ENCODE data around the gene NFIB.

- TF ChIP-seq CTCF (IDR thresholded peaks at IDR 0.05; ENCODE audit: extremely low read depth in 1 of 2, insufficient read depth in 1 of 2, low read depth in 1 of 2, low read length in 2 of 2) (no peak), POLR2AphosphoS5 (IDR thresholded peaks at IDR 0.05; ENCODE audit: insufficient read depth, low read depth, low read length) (no peak), POLR2A (IDR thresholded peaks at IDR 0.05; ENCODE audit: low read depth, low read length) (no peak), GATA2 (IDR thresholded peaks at IDR 0.05; ENCODE audit: insufficient read depth, insufficient read length, low read depth, low read length) (no peak), JUN (IDR thresholded peaks at IDR 0.05; ENCODE audit: borderline replicate concordance, insufficient read depth, insufficient read length, low read depth) (no peak), MYC (IDR thresholded peaks at IDR 0.05; ENCODE audit: low read depth, low read length) (no peak), EZH2 (IDR thresholded peaks at IDR 0.05; ENCODE audit: borderline replicate concordance, low read depth, low read length, severe bottlenecking) (no peak), FOS (IDR thresholded peaks at IDR 0.05; ENCODE audit: borderline replicate concordance, insufficient read depth, low read length) (no peak)
- TF ChIP-seq, protein P1, sequence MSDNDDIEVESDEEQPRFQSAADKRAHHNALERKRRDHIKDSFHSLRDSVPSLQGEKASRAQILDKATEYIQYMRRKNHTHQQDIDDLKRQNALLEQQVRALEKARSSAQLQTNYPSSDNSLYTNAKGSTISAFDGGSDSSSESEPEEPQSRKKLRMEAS (IDR thresholded peaks at IDR 0.05; ENCODE audit: insufficient read depth, insufficient read length), result no peak
These were observed 182.4 kb downstream of the NFIB start for GRCh38 chr9:14131356-14132088.

Measured in endothelial cell of umbilical vein (primary cell).